Esophagus squamous epithelium (tissue), 4 donors: ENCODE results near the gene GPR31.

Source experiments
- CTCF ChIP-seq, 6 experiments: fragments of 450-650 bp in 4 of 6; fragments of 200-600 bp in 2 of 6; sonication (generic) in 2 of 6; IDR thresholded peaks; one replicate each; pipeline ENCODE4 v1.5.1; 2016 to 2019; ENCODE audit warnings: antibody characterized with exemption in 6 of 6, mild to moderate bottlenecking in 4 of 6, moderate library complexity in 4 of 6
- POLR2A ChIP-seq, 4 donors: fragments of 450-650 bp; IDR thresholded peaks; one replicate each; pipeline ENCODE4 v1.6.1; 2017; ENCODE audit warnings: antibody characterized with exemption in 4 of 4, mild to moderate bottlenecking in 4 of 4, moderate library complexity in 3 of 4

DNA sequence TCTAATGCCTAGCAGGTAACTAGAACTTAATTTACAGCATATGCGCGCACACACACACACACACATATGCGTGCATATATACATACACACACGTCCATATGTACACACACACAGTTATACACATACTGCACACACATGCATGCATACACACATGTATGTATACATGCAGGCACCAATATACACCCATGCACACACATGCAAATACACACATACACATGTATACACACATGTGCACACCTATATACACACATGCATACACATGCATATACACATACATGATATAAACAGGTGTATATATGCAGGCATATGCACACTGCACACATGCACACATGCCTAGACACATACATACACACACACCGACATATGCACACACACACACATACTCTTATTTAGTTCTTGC is 33.0 kb downstream of the GPR31 start:
- no peak for TF ChIP-seq CTCF (IDR thresholded peaks at IDR 0.05)
- TF ChIP-seq POLR2A (IDR thresholded peaks at IDR 0.05): no peak
